Testis (tissue), 3 donors: ENCODE results near the gene ATRIP. TPM values are rescaled to one million over a fixed set of nuclear protein-coding genes. Genes with fewer than 3 reads are reported as not detected.
"Not testable (repeated sequence)": the region's sequence is repeated elsewhere in the genome, so short reads cannot be mapped to it uniquely, and the experiment has no call there.

Experiments used
- DNase-seq: peaks from one replicate; pipeline ENCODE4 v3.0.0-alpha.2; 2019
- H3K27ac ChIP-seq, 2 donors: fragments of 200-600 bp; sonication (generic); one replicate each; pipeline ENCODE4 v1.5.1; 2019
- H3K27me3 ChIP-seq: fragments of 200-600 bp; sonication (generic); one replicate; pipeline ENCODE4 v1.5.1; 2019
- H3K36me3 ChIP-seq: fragments of 200-600 bp; sonication (generic); one replicate; pipeline ENCODE4 v1.5.1; 2017; ENCODE audit warnings: low read depth; ENCODE audit errors: missing control alignments
- H3K4me1 ChIP-seq: fragments of 200-600 bp; sonication (generic); one replicate; pipeline ENCODE4 v1.5.1; 2019
- H3K4me3 ChIP-seq, 2 donors: fragments of 200-600 bp; sonication (generic); one replicate each; pipeline ENCODE4 v1.5.1; 2017 to 2019
- H3K9me3 ChIP-seq: fragments of 200-600 bp; sonication (generic); one replicate; pipeline ENCODE4 v1.5.1; 2017
- POLR2A ChIP-seq: fragments of 450-650 bp; IDR thresholded peaks from one replicate; pipeline ENCODE4 v1.6.1; 2017; ENCODE audit warnings: antibody characterized with exemption, mild to moderate bottlenecking, moderate library complexity
- WGBS, 2 donors: methylation state at CpG; one replicate each; pipeline ENCODE4 v1.1.5; 2018; 5-methylcytosine and 5-hydroxymethylcytosine counted together
- intact Hi-C: fragments of 100-400 bp; cut with DNase I; formaldehyde crosslinking; loops from one replicate; pipeline ENCODE4 v1.15.1; 2023; ENCODE audit warnings: low total_unique reads
- polyA plus RNA-seq: library from polyadenylated mRNA; stranded (reverse); fragments of 350-450 nt; fragmentation: Illumina TruSeq; extraction: RNeasy Lipid Tissue Mini Kit (QIAGEN cat#74804); gene quantifications from one replicate; pipeline ENCODE4 v1.2.3, GENCODE V29; 2014; ENCODE audit warnings: low read depth, low replicate concordance; ENCODE audit not compliant: insufficient read depth
- total RNA-seq, 2 donors: library from RNA; depleted of rRNA; stranded (reverse); fragments of >200 nt; gene quantifications; one replicate each; pipeline ENCODE4 v1.2.3, GENCODE V29; 2016
- TF ChIP-seq, protein P1 (sequence below), 3 experiments: fragments of 450-650 bp in 2 of 3; fragments of 200-600 bp in 1 of 3; sonication (generic) in 1 of 3; IDR thresholded peaks; one replicate each; pipeline ENCODE4 v1.5.1; 2016 to 2019; ENCODE audit warnings: antibody characterized with exemption in 3 of 3, mild to moderate bottlenecking in 2 of 3, moderate library complexity in 1 of 3

ATRIP gene
- total and polyA plus RNA-seq, 3 donors from 2014 or later, result 25.0 to 56.5 (median 26.3) TPM

DNA sequence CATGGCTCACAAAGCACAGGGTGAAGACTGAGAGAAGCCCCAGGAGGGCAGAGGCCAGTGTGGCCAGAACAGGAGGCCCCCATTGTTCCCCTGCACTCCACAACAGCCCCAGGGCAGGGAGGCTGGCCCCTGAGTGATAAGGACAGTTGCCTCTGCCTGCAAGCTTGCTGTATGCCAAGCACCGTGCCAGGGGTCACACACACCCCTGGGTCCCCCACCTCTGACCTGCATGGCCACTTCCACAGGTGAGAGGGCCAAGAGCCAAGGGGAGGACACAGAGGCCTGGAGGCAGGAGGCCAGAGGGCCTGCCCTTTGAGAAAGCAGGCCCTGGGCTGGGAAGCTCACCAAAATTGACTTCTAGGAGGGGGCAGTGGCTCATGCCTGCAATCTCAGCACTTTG, 23.7 kb downstream of the ATRIP start:
- Histone ChIP-seq H3K9me3 (no peaks in the 10 kb centered on the region), H3K36me3 (no peaks in the 10 kb centered on the region), H3K4me3 (no peak overlapping the region), H3K4me1 (peaks cover 39% of the 10 kb centered on the region), H3K27me3 (no peaks in the 10 kb centered on the region), H3K27ac (peak overlapping the region in 1 of 2 donors; percentile 32)
- intact Hi-C loops, result no loop called here
- no peak for TF ChIP-seq POLR2A
- TF ChIP-seq, protein P1, sequence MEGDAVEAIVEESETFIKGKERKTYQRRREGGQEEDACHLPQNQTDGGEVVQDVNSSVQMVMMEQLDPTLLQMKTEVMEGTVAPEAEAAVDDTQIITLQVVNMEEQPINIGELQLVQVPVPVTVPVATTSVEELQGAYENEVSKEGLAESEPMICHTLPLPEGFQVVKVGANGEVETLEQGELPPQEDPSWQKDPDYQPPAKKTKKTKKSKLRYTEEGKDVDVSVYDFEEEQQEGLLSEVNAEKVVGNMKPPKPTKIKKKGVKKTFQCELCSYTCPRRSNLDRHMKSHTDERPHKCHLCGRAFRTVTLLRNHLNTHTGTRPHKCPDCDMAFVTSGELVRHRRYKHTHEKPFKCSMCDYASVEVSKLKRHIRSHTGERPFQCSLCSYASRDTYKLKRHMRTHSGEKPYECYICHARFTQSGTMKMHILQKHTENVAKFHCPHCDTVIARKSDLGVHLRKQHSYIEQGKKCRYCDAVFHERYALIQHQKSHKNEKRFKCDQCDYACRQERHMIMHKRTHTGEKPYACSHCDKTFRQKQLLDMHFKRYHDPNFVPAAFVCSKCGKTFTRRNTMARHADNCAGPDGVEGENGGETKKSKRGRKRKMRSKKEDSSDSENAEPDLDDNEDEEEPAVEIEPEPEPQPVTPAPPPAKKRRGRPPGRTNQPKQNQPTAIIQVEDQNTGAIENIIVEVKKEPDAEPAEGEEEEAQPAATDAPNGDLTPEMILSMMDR (IDR thresholded peaks at IDR 0.05), result no peak
- 0% methylated on average over 1 of the region's 1 CpG; no CpG with 5 or more reads in 1 of the 2 donors for WGBS, 2 donors
- no peak for DNase-seq

DNA sequence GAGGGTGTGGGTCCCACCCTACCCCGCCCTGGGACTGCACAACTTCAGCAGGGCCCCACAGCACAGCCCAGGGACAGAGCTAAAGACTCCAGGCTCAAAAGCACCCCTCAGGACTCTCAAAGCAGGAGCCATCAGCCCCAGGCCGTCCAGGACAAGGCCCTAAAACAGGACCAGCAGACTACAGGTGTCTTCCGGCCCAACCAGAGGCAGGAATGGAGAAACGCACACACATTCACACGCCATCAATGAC, 26.1 kb downstream of the ATRIP start:
- Histone ChIP-seq H3K36me3 (no peaks in the 10 kb centered on the region), H3K9me3 (no peaks in the 10 kb centered on the region), H3K4me1 (peaks cover 21% of the 10 kb centered on the region), H3K4me3 (peak overlapping the region; percentile 75 to 76), H3K27ac (peak overlapping the region; percentile 95 to 98), H3K27me3 (no peaks in the 10 kb centered on the region)
- DNase-seq, result no peak
- intact Hi-C loops, result no loop called here
- TF ChIP-seq, protein P1 (IDR thresholded peaks at IDR 0.05), result no peak
- no peak for TF ChIP-seq POLR2A
- 22 to 23% methylated on average over 5 of the region's 5 CpGs for WGBS, 2 donors

DNA sequence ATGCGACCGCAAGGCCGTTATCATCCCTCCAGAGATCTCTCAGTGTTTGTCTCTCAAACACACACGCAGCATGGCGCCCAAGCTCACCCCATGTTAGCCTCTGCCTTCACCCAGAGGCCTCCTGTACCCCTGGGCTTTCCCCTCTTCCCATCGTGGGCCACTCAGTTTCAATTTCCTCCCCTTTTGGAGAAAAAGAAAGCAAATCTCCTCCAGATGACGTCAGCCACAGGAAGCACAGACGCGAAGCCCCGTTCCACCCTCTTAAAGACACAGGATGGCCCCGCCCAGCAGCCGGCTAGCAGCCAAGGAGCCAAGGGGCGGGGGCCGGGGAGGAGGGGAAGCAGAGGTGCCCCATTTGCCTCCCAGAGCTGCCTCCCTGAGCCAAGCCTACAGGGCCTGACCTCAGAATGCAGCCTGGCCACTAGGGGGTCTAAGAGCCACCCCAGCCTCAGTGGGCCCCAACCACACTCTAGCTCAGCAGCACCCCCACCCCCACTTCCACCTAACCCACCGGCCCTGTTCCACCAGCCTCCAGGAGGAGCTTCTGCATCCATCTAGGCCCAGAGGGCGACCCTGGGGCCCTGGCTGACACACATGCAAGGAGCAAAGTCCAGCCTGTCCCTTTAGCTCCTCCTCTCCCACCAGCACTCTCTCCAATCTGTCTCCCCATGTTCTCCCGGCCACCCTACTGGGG, 26.5 kb downstream of the ATRIP start:
- Histone ChIP-seq H3K9me3 (no peaks in the 10 kb centered on the region), H3K27ac (peak overlapping the region; percentile 95 to 98), H3K27me3 (no peaks in the 10 kb centered on the region), H3K36me3 (no peaks in the 10 kb centered on the region), H3K4me3 (peak overlapping the region; percentile 75 to 76), H3K4me1 (peaks cover 21% of the 10 kb centered on the region)
- intact Hi-C loops, result no loop called here
- TF ChIP-seq, protein P1 (IDR thresholded peaks at IDR 0.05), result peak in 2 of 3 experiments; percentile 40 to 48
- TF ChIP-seq POLR2A, result peak; percentile 29
- peak; percentile 90 for DNase-seq
- 21 to 22% methylated on average over 15 to 17 of the region's 17 CpGs for WGBS, 2 donors

DNA sequence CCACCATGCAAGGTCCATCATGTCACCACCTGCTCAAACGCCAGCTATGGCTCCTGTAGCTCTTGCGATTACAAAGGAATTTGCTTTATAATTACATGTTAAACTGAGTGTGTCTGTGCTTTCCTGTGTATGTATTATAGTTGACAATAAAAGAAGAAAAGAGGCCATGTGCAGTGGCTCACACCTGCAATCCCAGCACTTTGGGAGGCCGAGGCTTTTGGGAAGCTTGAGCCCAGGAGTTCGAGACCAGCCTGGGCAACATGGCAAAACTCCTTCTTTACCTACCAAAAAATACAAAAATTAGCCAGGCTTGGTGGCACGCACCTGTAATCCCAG, 27.0 kb downstream of the ATRIP start:
- H3K4me3 ChIP-seq, result no peak overlapping the region
- peak overlapping the region; percentile 95 to 98 for H3K27ac ChIP-seq
- H3K27me3 ChIP-seq, result no peaks in the 10 kb centered on the region
- DNase-seq, result no peak
- no peaks in the 10 kb centered on the region for H3K9me3 ChIP-seq
- H3K4me1 ChIP-seq, result peaks cover 21% of the 10 kb centered on the region
- 76 to 80% methylated on average over 5 of the region's 5 CpGs for WGBS, 2 donors
- H3K36me3 ChIP-seq, result no peaks in the 10 kb centered on the region
- intact Hi-C loops, result no loop called here
- TF ChIP-seq, protein P1 (IDR thresholded peaks at IDR 0.05), result no peak
- TF ChIP-seq POLR2A, result no peak

DNA sequence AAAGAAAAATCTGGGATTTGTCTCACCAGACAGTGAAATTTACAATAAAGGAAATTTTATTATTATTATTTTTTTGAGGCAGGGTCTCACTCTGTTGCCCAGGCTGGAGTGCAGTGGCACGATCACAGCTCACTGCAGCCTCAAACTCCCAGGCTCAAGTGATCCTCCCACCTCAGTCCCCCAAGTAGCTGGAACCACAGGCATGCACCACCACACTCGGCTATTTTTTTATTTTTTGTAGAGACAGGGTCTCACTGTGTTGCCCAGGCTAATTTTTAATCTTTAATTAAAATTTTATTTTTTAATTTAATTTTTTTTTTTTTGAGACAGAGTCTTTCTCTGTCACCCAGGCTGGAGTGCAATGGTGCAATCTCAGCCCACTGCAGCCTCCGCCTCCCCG, 27.5 kb downstream of the ATRIP start:
- WGBS, 2 donors, result 95 to 96% methylated on average over 4 of the region's 4 CpGs
- H3K36me3 ChIP-seq, H3K27me3 ChIP-seq, H3K9me3 ChIP-seq, DNase-seq, H3K4me3 ChIP-seq, intact Hi-C loops, H3K27ac ChIP-seq: not testable (repeated sequence)
- H3K4me1 ChIP-seq, result peaks cover 21% of the 10 kb centered on the region
